HL-60 (cell line): Measurements from ENCODE around the gene ATP6V0D1.

Experiments used
- DNase-seq, 2 experiments: peaks; one replicate each; pipeline ENCODE4 v3.0.0-alpha.2; 2010 to 2020; ENCODE audit warnings: low read depth in 1 of 2, low spot score in 1 of 2
- H3K27ac ChIP-seq: fragments of 250-450 bp; sonication (Bioruptor Pico); replicated peaks from 2 replicates; pipeline ENCODE4 v1.5.1; 2020; ENCODE audit warnings: mild to moderate bottlenecking, moderate library complexity
- H3K27me3 ChIP-seq: fragments of 250-450 bp; sonication (Bioruptor Pico); 2 replicates; pipeline ENCODE4 v1.5.1; 2021; ENCODE audit warnings: mild to moderate bottlenecking, moderate library complexity; ENCODE audit not compliant: insufficient read depth, poor library complexity, severe bottlenecking
- H3K4me3 ChIP-seq: replicated peaks from 2 replicates; pipeline ENCODE4 v1.5.1; 2011; ENCODE audit warnings: mild to moderate bottlenecking, control low read depth, low read length; ENCODE audit not compliant: insufficient read depth
- CTCF ChIP-seq: IDR thresholded peaks from one replicate; pipeline ENCODE4 v1.5.1; 2011; ENCODE audit warnings: low read length, control low read depth, inconsistent platforms; ENCODE audit not compliant: insufficient read depth
- GABPA ChIP-seq: IDR thresholded peaks from 2 replicates; pipeline ENCODE4 v1.6.1; 2012; ENCODE audit warnings: low read depth
- POLR2AphosphoS5 ChIP-seq: IDR thresholded peaks from 2 replicates; pipeline ENCODE4 v1.6.1; 2012; ENCODE audit warnings: low read depth
- REST ChIP-seq: IDR thresholded peaks from 2 replicates; pipeline ENCODE4 v1.6.1; 2012; ENCODE audit warnings: low read depth; ENCODE audit not compliant: insufficient replicate concordance
- SPI1 ChIP-seq: IDR thresholded peaks from 2 replicates; pipeline ENCODE4 v1.6.1; 2012; ENCODE audit warnings: low read depth, mild to moderate bottlenecking, borderline replicate concordance

ATP6V0D1 gene

GRCh38 chr16:67441271-67441753, 39.6 kb downstream of the ATP6V0D1 start:
- no peak overlapping the region for H3K27ac ChIP-seq
- TF ChIP-seq SPI1, result no peak
- no peak for TF ChIP-seq CTCF
- TF ChIP-seq POLR2AphosphoS5, result no peak
- TF ChIP-seq GABPA, result no peak
- TF ChIP-seq REST, result no peak
- no peak overlapping the region for H3K4me3 ChIP-seq
- H3K27me3 ChIP-seq, result no peaks in the 10 kb centered on the region
- no peak for DNase-seq

- DNase-seq, result no peak
- TF ChIP-seq REST (no peak), CTCF (no peak), SPI1 (no peak), GABPA (no peak), POLR2AphosphoS5 (no peak)
- no peak overlapping the region for H3K27ac ChIP-seq
Observed at GRCh38 chr16:67438824-67439393, 42.0 kb downstream of the ATP6V0D1 start.

GRCh38 chr16:67438098-67438791, 42.7 kb downstream of the ATP6V0D1 start:
- TF ChIP-seq POLR2AphosphoS5, result no peak
- no peak for TF ChIP-seq SPI1
- no peak for TF ChIP-seq GABPA
- no peak for TF ChIP-seq REST
- no peak for TF ChIP-seq CTCF
- Histone ChIP-seq H3K27ac (no peak overlapping the region), H3K4me3 (no peak overlapping the region), H3K27me3 (no peaks in the 10 kb centered on the region)
- no peak for DNase-seq

More at GRCh38 chr16:67438824-67439393, 42.0 kb downstream of the ATP6V0D1 start:
- no peaks in the 10 kb centered on the region for H3K27me3 ChIP-seq
- no peak overlapping the region for H3K4me3 ChIP-seq
